HG03097 (cell line): ENCODE data around the gene SPACA4.

ENCODE experiments used
- ATAC-seq: cut with Tn5 transposase; IDR thresholded peaks from one replicate; pipeline ENCODE4 v1.9.1; 2021; ENCODE audit not compliant: unreplicated experiment, low FRiP score

Gene SPACA4

GRCh38 chr19:48633148-48634035 is 26.9 kb downstream of the SPACA4 start:
- no peak for ATAC-seq

DNA sequence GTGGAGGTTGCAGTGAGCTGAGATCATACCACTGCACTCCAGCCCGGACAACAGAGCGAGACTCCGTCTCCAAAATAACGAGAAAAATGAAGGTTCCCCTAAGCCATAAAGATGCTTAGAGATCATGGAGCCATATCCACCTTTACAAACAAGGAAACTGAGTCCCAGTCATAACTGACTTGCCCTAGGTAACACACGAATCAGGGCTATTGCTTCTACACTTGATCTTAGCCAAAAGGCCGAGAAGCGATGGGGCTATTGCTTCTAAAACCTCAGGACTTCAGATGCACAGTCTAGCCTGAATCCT is 27.4 kb downstream of the SPACA4 start:
- ATAC-seq: no peak

GRCh38 chr19:48634424-48635262 is 28.1 kb downstream of the SPACA4 start:
- peak; percentile 34 for ATAC-seq

- no peak for ATAC-seq
These were observed 28.9 kb downstream of the SPACA4 start for GRCh38 chr19:48635263-48635965.

- no peak for ATAC-seq
These were observed 29.7 kb downstream of the SPACA4 start for GRCh38 chr19:48635966-48636858.

DNA sequence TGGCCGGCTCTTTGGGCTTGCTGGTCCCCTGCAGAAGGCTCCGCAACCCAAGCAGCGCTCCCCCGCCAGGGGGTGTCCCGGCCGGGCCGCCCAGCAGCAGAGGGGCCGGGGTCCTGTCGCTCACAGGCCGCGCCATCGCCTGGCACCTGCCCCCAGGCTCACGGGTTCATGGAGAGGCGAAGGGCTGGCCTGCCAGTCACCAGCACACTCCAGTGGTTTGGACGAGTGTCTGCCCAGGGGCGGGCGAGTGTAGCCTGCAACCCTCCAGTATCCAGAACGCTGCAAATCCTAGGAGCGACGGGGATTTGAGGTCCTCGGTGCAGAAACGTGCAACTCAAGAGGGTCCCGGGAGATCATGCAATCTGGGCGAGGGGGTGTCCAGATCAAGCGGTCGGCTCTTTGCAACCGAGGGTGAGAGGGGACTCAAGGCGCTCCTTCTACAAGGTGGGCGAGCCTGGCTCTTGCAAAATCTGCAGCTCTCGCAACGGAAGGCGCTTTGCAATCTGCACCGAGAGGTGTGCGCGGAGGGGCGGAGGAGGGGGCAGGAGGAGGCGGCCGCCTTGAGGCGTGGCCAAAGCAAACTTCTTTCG is 30.4 kb downstream of the SPACA4 start, which contains the start of gene DBP:
Gene DBP (minus strand): TSS at position 521 of the 590 bp plus-strand sequence. CDS start 385 bp downstream, at position 136.
- ATAC-seq: no peak

- ATAC-seq: peak; percentile 60
These were observed 31.0 kb downstream of the SPACA4 start for GRCh38 chr19:48637449-48637947.

DNA sequence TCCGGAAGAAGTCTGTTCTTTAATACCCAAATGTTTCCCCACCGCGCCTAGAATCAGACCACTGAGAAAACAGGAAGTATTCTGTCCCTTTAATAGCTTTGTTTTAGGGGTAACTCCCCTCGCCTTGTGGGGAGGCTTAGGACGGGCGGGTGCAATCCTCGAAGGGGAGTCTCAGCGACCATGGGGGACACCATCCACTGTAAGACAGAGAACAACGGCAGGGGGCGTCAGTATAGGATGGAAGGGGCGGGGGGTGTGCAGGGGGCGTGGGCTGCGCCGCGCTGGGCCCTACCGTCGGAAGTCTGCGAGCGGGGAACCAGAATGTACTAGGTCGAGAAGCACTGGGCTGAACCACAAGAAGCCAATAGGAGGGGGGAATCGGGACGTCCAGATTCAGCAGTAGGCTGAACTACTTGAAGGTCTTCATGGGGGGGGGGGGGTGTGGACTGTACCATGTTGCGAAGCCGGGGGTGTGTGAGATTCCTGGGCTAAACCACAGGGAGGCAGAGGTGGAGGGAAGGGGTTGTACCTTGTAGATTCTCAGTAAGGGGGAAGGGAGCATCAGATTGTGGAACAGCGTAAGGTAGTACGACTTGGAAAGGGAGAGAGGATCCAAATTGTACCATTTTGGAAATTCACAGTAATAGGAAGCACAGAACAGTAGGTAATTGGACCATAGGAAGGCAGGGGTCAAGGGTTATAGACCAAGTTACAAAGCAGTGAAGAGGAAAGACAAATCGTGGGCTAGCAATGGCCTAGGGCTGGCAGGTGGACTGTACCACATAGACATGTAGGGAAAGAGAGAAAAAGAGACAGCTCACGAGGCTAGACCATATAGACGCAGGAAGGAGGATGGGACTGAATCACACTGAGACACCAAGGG is 31.6 kb downstream of the SPACA4 start:
- ATAC-seq: peak; percentile 18

DNA sequence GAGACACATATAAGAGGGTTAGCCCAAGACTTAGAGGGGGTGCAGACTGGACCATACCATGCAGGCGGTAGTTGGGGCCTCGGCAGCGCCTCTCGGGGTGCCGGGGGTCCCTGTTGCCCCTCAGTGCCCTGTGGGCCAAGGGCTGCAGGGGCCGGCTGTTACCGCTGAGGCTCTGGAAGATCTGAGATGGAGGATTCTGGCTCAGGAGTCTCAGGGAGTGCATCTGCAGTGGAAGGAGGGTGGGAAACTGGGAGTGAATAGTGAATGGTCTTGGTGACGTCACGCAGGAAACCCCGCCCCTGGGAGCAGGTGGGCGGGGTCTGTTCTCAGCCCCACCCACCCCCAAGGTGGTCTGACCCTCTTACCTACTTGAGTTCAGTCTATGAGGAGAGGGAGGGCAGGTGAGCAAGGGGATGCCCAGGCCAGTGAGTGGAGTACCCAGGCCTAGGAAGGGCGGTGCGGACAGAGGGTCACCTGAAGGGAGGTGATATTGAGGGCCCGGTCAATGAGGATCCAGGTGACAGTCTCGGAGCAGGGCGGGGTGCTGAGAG is 32.4 kb downstream of the SPACA4 start:
- ATAC-seq: no peak

GRCh38 chr19:48639483-48640375 is 33.2 kb downstream of the SPACA4 start:
- ATAC-seq: no peak

GRCh38 chr19:48641850-48642249 is 35.3 kb downstream of the SPACA4 start:
- ATAC-seq: no peak

DNA sequence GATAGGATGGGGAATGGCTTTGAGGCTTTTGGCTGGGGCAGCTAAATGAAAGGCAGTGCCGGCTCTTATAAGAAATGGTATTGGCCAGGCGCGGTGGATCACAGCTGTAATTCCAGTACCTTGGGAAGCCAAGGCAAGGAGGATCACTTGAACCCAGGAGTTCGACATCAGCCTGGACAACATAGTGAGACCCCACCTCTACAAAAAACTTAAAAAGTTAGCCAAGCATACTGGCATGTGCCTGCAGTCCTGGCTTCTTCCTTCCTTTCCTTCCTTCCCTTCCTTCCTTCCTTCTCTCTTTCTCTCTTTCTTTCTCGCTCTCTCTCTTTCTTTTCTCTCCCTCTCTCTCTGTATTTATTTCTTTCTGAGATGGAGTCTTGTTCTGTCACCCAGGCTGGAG is 36.3 kb downstream of the SPACA4 start:
- no peak for ATAC-seq

GRCh38 chr19:48644355-48644754 is 37.8 kb downstream of the SPACA4 start:
- no peak for ATAC-seq

DNA sequence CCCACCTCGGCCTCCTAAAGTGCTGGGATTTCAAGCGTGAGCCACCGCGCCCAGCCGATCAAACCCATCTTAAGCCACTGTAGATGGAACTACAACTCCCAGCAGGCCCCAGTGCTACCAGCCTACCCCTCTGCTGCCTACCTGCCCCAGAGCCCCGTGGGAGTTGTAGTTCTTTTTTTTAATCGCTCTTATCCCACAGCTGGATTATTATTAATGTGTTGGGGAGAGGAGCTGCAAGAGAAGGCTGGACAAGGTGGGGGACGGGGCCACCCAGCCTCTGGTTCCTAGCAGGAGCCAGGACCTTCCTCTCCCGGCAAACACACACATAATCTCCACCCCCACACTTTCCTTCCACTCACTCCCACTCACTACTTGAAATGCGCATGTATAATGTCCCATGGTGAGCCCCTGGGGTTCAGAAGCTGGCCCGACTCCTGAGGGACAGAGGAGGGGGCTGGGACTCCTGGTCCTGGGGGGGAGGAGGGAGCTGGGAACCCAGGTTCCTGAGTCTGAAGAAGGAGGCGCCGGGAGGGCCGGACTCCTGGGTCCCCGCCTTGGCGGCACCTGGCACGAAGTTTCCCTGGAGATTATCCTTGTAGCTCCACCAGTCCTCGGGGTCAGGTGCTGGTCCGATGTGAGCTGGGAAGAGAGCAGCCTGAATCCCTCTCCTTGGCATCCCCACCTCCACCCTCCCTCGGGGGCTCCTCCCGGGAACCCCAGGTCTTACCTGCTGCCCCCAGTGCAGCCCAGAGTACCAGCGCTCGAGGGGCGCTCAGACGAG is 38.5 kb downstream of the SPACA4 start:
- ATAC-seq: peak; percentile 5

GRCh38 chr19:48645620-48646000 is 39.1 kb downstream of the SPACA4 start:
- ATAC-seq: no peak

GRCh38 chr19:48646001-48646721 is 39.6 kb downstream of the SPACA4 start, which contains the start of gene CA11:
Gene CA11 (minus strand): TSS chr19:48646187. CDS start chr19:48645632, 555 bp downstream.
- peak; percentile 61 for ATAC-seq
